HEK293 (cell line): ENCODE data around the gene C20orf204.

ENCODE experiments used
- CTCF ChIA-PET: fragments of 350-600 bp; formaldehyde crosslinking; extraction: SDS; loops from one replicate; lab custom pipeline; 2021; ENCODE audit warnings: antibody characterized with exemption; lab: Yijun Ruan, JAX
- POLR2A ChIA-PET: fragments of 300-600 bp; formaldehyde crosslinking; extraction: SDS; loops from one replicate; lab custom pipeline; 2020; ENCODE audit warnings: antibody characterized with exemption, inconsistent platforms; lab: Yijun Ruan, JAX
- H3K27ac ChIP-seq: fragments of 200-500 bp; sonication (Bioruptor generic); 2 replicates; pipeline ENCODE4 v1.5.1; 2014; ENCODE audit warnings: low read depth, low read length, control low read depth, inconsistent platforms; ENCODE audit errors: extremely low read depth
- H3K36me3 ChIP-seq, 2 experiments: fragments of 200-500 bp in 1 of 2; sonication (Bioruptor generic) in 1 of 2; 1 replicate in 1 of 2; 2 replicates in 1 of 2; pipeline ENCODE4 v1.5.1; 2014 to 2017; ENCODE audit warnings: inconsistent platforms in 2 of 2, low read length in 2 of 2; ENCODE audit not compliant: control insufficient read depth in 2 of 2, insufficient read depth in 1 of 2
- H3K4me1 ChIP-seq: fragments of 200-500 bp; sonication (Bioruptor generic); 2 replicates; pipeline ENCODE4 v1.5.1; 2014; ENCODE audit warnings: mild to moderate bottlenecking, low read length, inconsistent platforms; ENCODE audit not compliant: control insufficient read depth, insufficient read depth
- H3K4me3 ChIP-seq: 2 replicates; pipeline ENCODE4 v1.5.1; 2011; ENCODE audit warnings: low read depth, mild to moderate bottlenecking, control low read depth, low read length, moderate library complexity
- H3K9me3 ChIP-seq: fragments of 200-500 bp; sonication (Bioruptor generic); 2 replicates; pipeline ENCODE4 v1.5.1; 2014; ENCODE audit warnings: low read depth, low read length, inconsistent platforms; ENCODE audit not compliant: control insufficient read depth, insufficient read depth
- GLIS1 ChIP-seq: fragments of 450-650 bp; formaldehyde crosslinking; IDR thresholded peaks from 2 replicates; pipeline ENCODE4 v1.5.1; 2016; ENCODE audit warnings: missing biosample characterization, missing genetic modification characterization
- GLIS2 ChIP-seq: fragments of 450-650 bp; formaldehyde crosslinking; IDR thresholded peaks from 2 replicates; pipeline ENCODE4 v1.5.1; 2016; ENCODE audit warnings: missing biosample characterization, missing genetic modification characterization
- HOXC10 ChIP-seq: sonication (generic); formaldehyde crosslinking; IDR thresholded peaks from 2 replicates; pipeline ENCODE4 v1.8.1; 2023; ENCODE audit warnings: mild to moderate bottlenecking, missing genetic modification reagents
- PATZ1 ChIP-seq: fragments of 450-650 bp; formaldehyde crosslinking; IDR thresholded peaks from 2 replicates; pipeline ENCODE4 v1.5.1; 2016; ENCODE audit warnings: missing biosample characterization, missing genetic modification characterization
- TSHZ1 ChIP-seq: fragments of 450-650 bp; formaldehyde crosslinking; IDR thresholded peaks from 2 replicates; pipeline ENCODE4 v1.5.1; 2016; ENCODE audit warnings: missing biosample characterization, missing genetic modification characterization, borderline replicate concordance
- ZBTB11 ChIP-seq: fragments of 450-650 bp; formaldehyde crosslinking; conservative IDR thresholded peaks from 2 replicates; pipeline ENCODE4 v1.5.1; 2016; ENCODE audit warnings: low read depth, missing biosample characterization, missing genetic modification characterization
- ZFHX2 ChIP-seq: fragments of 450-650 bp; formaldehyde crosslinking; conservative IDR thresholded peaks from 2 replicates; pipeline ENCODE4 v1.5.1; 2016; ENCODE audit warnings: missing biosample characterization, missing genetic modification characterization
- ZIC2 ChIP-seq: fragments of 450-650 bp; formaldehyde crosslinking; IDR thresholded peaks from 2 replicates; pipeline ENCODE4 v1.5.1; 2016; ENCODE audit warnings: missing biosample characterization, missing genetic modification characterization
- ZNF274 ChIP-seq, 2 experiments: fragments of 200-500 bp in 1 of 2; fragments of 450-650 bp in 1 of 2; sonication (Bioruptor generic) in 1 of 2; formaldehyde crosslinking in 1 of 2; IDR thresholded peaks; 2 replicates each; pipeline versions ENCODE4 v1.5.1 to v1.6.1; 2014 to 2016; ENCODE audit warnings: borderline replicate concordance in 1 of 2, inconsistent platforms in 1 of 2, low read length in 1 of 2, missing biosample characterization in 1 of 2, missing genetic modification characterization in 1 of 2
- ZNF341 ChIP-seq: fragments of 450-650 bp; formaldehyde crosslinking; IDR thresholded peaks from 2 replicates; pipeline ENCODE4; 2016; ENCODE audit warnings: low read depth, missing biosample characterization, missing genetic modification characterization
- ZNF366 ChIP-seq: fragments of 450-650 bp; formaldehyde crosslinking; conservative IDR thresholded peaks from 2 replicates; pipeline ENCODE4 v1.5.1; 2016; ENCODE audit warnings: missing biosample characterization, missing genetic modification characterization
- ZNF600 ChIP-seq: fragments of 450-650 bp; formaldehyde crosslinking; IDR thresholded peaks from 2 replicates; pipeline ENCODE4 v1.5.1; 2016; ENCODE audit warnings: missing biosample characterization, missing genetic modification characterization

Gene C20orf204

GRCh38 chr20:64033981-64034493, 1.9 kb upstream of the C20orf204 start (continued):
- no peak for TF ChIP-seq ZBTB11

- CTCF ChIA-PET = interaction anchor here (1.6 to 2.1 kb wide), 2 partner anchors 19 to 55 kb away, joined by 4 to 6 read pairs; partner anchors contain the start of gene PRPF6
- POLR2A ChIA-PET = no interaction called here
- H3K4me3 ChIP-seq = no peak overlapping the region
- TF ChIP-seq GLIS1 (tag by site-specific recombination) = peak; percentile 51
- peak; percentile 31; the same call in 1 of the 2 replicates for TF ChIP-seq ZNF600
- TF ChIP-seq PATZ1 = 0 out of 2 replicates have a peak, but pooled peaks have one; percentile 43
- no peak for TF ChIP-seq ZNF274 (IDR thresholded peaks at IDR 0.05; ENCODE audit: low read length)
- no peak for TF ChIP-seq ZNF274 (tag by site-specific recombination; IDR thresholded peaks at IDR 0.05; ENCODE audit: borderline replicate concordance)
- TF ChIP-seq ZFHX2 (tag by site-specific recombination) = 0 out of 2 replicates have a peak, but pooled peaks have one; percentile 27
- peak; percentile 27; the same call in 1 of the 2 replicates for TF ChIP-seq GLIS2
- no peak for TF ChIP-seq HOXC10 (CRISPR knock-in tag)
- TF ChIP-seq ZNF366 (tag by site-specific recombination) = no peak
- TF ChIP-seq, all 188 proteins: peak for 5
- Histone ChIP-seq H3K27ac (no peak overlapping the region), H3K36me3 (peaks cover 0 to 45% of the 10 kb centered on the region in 2 experiments; a peak in 2 of 3 replicates), H3K4me1 (peaks cover 13% of the 10 kb centered on the region), H3K9me3 (no peaks in the 10 kb centered on the region)
Measured at GRCh38 chr20:64035066-64035932, 683 bp upstream of the C20orf204 start.

GRCh38 chr20:64036346-64037198, 590 bp downstream of the C20orf204 start:
- TF ChIP-seq TSHZ1 (tag by site-specific recombination) (no peak), ZIC2 (tag by site-specific recombination) (0 out of 2 replicates have a peak, but pooled peaks have one; percentile 16), ZNF341 (tag by site-specific recombination) (peak; percentile 13; the same call in 1 of the 2 replicates)
- H3K4me3 ChIP-seq = no peak overlapping the region
- H3K4me1 ChIP-seq = peaks cover 7% of the 10 kb centered on the region; the same call in 1 of the 2 replicates
- ChIA-PET CTCF (interaction anchor here (0.7 to 2.1 kb wide), 5 partner anchors 16 to 188 kb away, joined by 3 to 6 read pairs (median 4); partner anchors contain the start of gene PRPF6), POLR2A (no interaction called here)
- no peaks in the 10 kb centered on the region for H3K9me3 ChIP-seq
- H3K36me3 ChIP-seq = peaks cover 0 to 36% of the 10 kb centered on the region in 2 experiments; a peak in 2 of 3 replicates
- H3K27ac ChIP-seq = no peak overlapping the region
